Panc1 (cell line): Measurements from ENCODE around the gene HSBP1L1. TPM values are rescaled to one million over a fixed set of nuclear protein-coding genes. Genes with fewer than 3 reads are reported as not detected.

Experiments used
- ATAC-seq: fragments of 200-7000 bp; cut with Tn5 transposase; 2 replicates; pipeline ENCODE4 v1.9.1; 2020; ENCODE audit warnings: mild to moderate bottlenecking, moderate library complexity
- BruUV-seq: library from RNA; stranded (reverse); fragments of 400-500 nt; replicated peaks from 2 replicates; lab custom pipeline; 2021; lab: Mats Ljungman, UMichigan
- CTCF ChIA-PET: fragments of 300-600 bp; sonication (Branson Sonifier 250); formaldehyde crosslinking; loops from one replicate; lab custom pipeline; 2022; ENCODE audit warnings: antibody characterized with exemption; lab: Charles Lee
- POLR2A ChIA-PET: fragments of 300-600 bp; sonication (Branson Sonifier 250); formaldehyde crosslinking; loops from one replicate; lab custom pipeline; 2022; ENCODE audit warnings: antibody characterized with exemption; lab: Charles Lee
- DNase-seq: peaks from one replicate; pipeline ENCODE4 v3.0.0-alpha.2; 2010; ENCODE audit warnings: low read depth, low spot score
- H3K27ac ChIP-seq: 2 replicates; pipeline ENCODE4 v1.5.1; 2011; ENCODE audit warnings: mild to moderate bottlenecking, low read length, inconsistent platforms
- H3K27me3 ChIP-seq: fragments of 200-500 bp; sonication (Bioruptor generic); 2 replicates; pipeline ENCODE4 v1.6.0; 2014; ENCODE audit warnings: low read length, inconsistent platforms; ENCODE audit not compliant: control insufficient read depth, insufficient read depth
- H3K36me3 ChIP-seq: fragments of 200-500 bp; sonication (Bioruptor generic); 2 replicates; pipeline ENCODE4 v1.5.1; 2014; ENCODE audit warnings: inconsistent platforms, mild to moderate bottlenecking, low read length, moderate library complexity; ENCODE audit not compliant: control insufficient read depth, insufficient read depth
- H3K4me1 ChIP-seq: 2 replicates; pipeline ENCODE4 v1.5.1; 2011; ENCODE audit warnings: inconsistent platforms, mild to moderate bottlenecking, low read length, moderate library complexity; ENCODE audit not compliant: control insufficient read depth, insufficient read depth
- H3K4me3 ChIP-seq, 2 experiments: 2 replicates each; pipeline ENCODE4 v1.5.1; 2011 to 2012; ENCODE audit warnings: low read depth in 2 of 2, low read length in 2 of 2, mild to moderate bottlenecking in 2 of 2, inconsistent platforms in 1 of 2, moderate library complexity in 1 of 2
- H3K9me3 ChIP-seq: fragments of 200-500 bp; sonication (Bioruptor generic); 2 replicates; pipeline ENCODE4 v1.5.1; 2014; ENCODE audit warnings: low read depth, mild to moderate bottlenecking, inconsistent platforms, low read length, moderate library complexity; ENCODE audit not compliant: control insufficient read depth, insufficient read depth
- CTCF ChIP-seq: fragments of 450-650 bp; IDR thresholded peaks from 2 replicates; pipeline ENCODE4 v1.5.1; 2017; ENCODE audit warnings: mild to moderate bottlenecking
- POLR2AphosphoS5 ChIP-seq: IDR thresholded peaks from 2 replicates; pipeline ENCODE4 v1.6.1; 2012; ENCODE audit warnings: mild to moderate bottlenecking, low read depth, low read length, moderate library complexity
- SIN3A ChIP-seq: IDR thresholded peaks from 2 replicates; pipeline ENCODE4 v1.6.1; 2012; ENCODE audit warnings: low read depth, mild to moderate bottlenecking, low read length, moderate library complexity, borderline replicate concordance; ENCODE audit not compliant: insufficient read depth
- TCF7L2 ChIP-seq: IDR thresholded peaks from 2 replicates; pipeline ENCODE4 v1.6.1; 2011; ENCODE audit warnings: mild to moderate bottlenecking, low read depth, low read length, inconsistent platforms
- in situ Hi-C: cut with HindIII; loops from 2 replicates; pipeline ENCODE4 v1.10.0; 2016; ENCODE audit warnings: low sequenced_read_pairs, low pct_unique_long_range_greater_than_20kb
- intact Hi-C: fragments of 100-400 bp; cut with micrococcal nuclease; formaldehyde crosslinking; loops from one replicate; pipeline ENCODE4 v1.10.0; 2022; ENCODE audit not compliant: unreplicated experiment
- total RNA-seq: library from RNA; stranded (reverse); gene quantifications from one replicate; pipeline ENCODE4 v1.2.1, GENCODE V29; 2021; ENCODE audit not compliant: unreplicated experiment
- TF ChIP-seq, protein P1 (sequence below), 2 experiments: IDR thresholded peaks; 2 replicates each; pipeline ENCODE4 v1.6.1; 2011 to 2012; ENCODE audit warnings: low read depth in 2 of 2, control low read depth in 1 of 2, low read length in 1 of 2, mild to moderate bottlenecking in 1 of 2, moderate library complexity in 1 of 2; ENCODE audit not compliant: insufficient read depth in 1 of 2

Gene HSBP1L1
- total RNA-seq, 1 experiment from 2014 or later: 45.4 TPM

- H3K27ac ChIP-seq: peak within 1 kb of the TSS; percentile 96
- BruUV-seq: TSS peak; percentile 95
- peak within 1 kb of the TSS; percentile 68 to 87 for H3K4me3 ChIP-seq
- peaks cover 13% of the 10 kb centered on the region for H3K4me1 ChIP-seq
- peaks cover 10% of the 10 kb centered on the region for H3K36me3 ChIP-seq
- ChIA-PET POLR2A (interaction anchor here (0.6 to 0.7 kb wide), 4 partner anchors 20 to 146 kb away, joined by 3 to 11 read pairs (median 5); no protein-coding TSS in a partner anchor), CTCF (interaction anchor here (0.7 kb wide), 1 partner anchor 189 kb away, joined by 5 read pairs; no protein-coding TSS in a partner anchor)
- TF ChIP-seq, protein P1, sequence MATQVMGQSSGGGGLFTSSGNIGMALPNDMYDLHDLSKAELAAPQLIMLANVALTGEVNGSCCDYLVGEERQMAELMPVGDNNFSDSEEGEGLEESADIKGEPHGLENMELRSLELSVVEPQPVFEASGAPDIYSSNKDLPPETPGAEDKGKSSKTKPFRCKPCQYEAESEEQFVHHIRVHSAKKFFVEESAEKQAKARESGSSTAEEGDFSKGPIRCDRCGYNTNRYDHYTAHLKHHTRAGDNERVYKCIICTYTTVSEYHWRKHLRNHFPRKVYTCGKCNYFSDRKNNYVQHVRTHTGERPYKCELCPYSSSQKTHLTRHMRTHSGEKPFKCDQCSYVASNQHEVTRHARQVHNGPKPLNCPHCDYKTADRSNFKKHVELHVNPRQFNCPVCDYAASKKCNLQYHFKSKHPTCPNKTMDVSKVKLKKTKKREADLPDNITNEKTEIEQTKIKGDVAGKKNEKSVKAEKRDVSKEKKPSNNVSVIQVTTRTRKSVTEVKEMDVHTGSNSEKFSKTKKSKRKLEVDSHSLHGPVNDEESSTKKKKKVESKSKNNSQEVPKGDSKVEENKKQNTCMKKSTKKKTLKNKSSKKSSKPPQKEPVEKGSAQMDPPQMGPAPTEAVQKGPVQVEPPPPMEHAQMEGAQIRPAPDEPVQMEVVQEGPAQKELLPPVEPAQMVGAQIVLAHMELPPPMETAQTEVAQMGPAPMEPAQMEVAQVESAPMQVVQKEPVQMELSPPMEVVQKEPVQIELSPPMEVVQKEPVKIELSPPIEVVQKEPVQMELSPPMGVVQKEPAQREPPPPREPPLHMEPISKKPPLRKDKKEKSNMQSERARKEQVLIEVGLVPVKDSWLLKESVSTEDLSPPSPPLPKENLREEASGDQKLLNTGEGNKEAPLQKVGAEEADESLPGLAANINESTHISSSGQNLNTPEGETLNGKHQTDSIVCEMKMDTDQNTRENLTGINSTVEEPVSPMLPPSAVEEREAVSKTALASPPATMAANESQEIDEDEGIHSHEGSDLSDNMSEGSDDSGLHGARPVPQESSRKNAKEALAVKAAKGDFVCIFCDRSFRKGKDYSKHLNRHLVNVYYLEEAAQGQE (IDR thresholded peaks at IDR 0.05; ENCODE audit: insufficient read depth in 1 of 2, low read depth in 2 of 2, low read length in 1 of 2): no peak; a peak in 1 of 4 replicates
- TF ChIP-seq CTCF: no peak
- peak; percentile 99 for TF ChIP-seq POLR2AphosphoS5
- TF ChIP-seq SIN3A: peak; percentile 82; the same call in 1 of the 2 replicates
- TF ChIP-seq TCF7L2: no peak; the same call in 1 of the 2 replicates
- intact Hi-C loops: loop anchor here (5.0 kb wide), 1 partner anchor 39 kb away; no protein-coding TSS in a partner anchor
- in situ Hi-C loops: no loop called here
- DNase-seq: peak; percentile 52
- no peaks in the 10 kb centered on the region for H3K27me3 ChIP-seq
- H3K9me3 ChIP-seq: no peaks in the 10 kb centered on the region
- ATAC-seq: peak; percentile 99
These were observed 24.2 kb downstream of the HSBP1L1 start, which contains the start of gene TXNL4A for GRCh38 chr18:79988451-79989194. TXNL4A (minus strand) TSS chr18:79988563; CDS start chr18:79988392, 171 bp downstream.

GRCh38 chr18:79989195-79989497 lies 24.7 kb downstream of the HSBP1L1 start:
- no TSS peak for BruUV-seq
- Histone ChIP-seq H3K4me1 (peaks cover 13% of the 10 kb centered on the region), H3K9me3 (no peaks in the 10 kb centered on the region), H3K4me3 (peak overlapping the region; percentile 68 to 87), H3K27ac (peak overlapping the region; percentile 96), H3K36me3 (peaks cover 10% of the 10 kb centered on the region), H3K27me3 (no peaks in the 10 kb centered on the region)
- TF ChIP-seq POLR2AphosphoS5 (no peak), SIN3A (no peak), CTCF (no peak), TCF7L2 (no peak)
- TF ChIP-seq, protein P1 (IDR thresholded peaks at IDR 0.05; ENCODE audit: insufficient read depth in 1 of 2, low read depth in 2 of 2, low read length in 1 of 2): no peak
- ATAC-seq: no peak
- in situ Hi-C loops: no loop called here
- intact Hi-C loops: loop anchor here (5.0 kb wide), 1 partner anchor 38 kb away; no protein-coding TSS in a partner anchor
- ChIA-PET POLR2A (interaction anchor here (0.7 kb wide), 2 partner anchors 19 to 45 kb away, joined by 3 to 11 read pairs; no protein-coding TSS in a partner anchor), CTCF (interaction anchor here (0.7 kb wide), 1 partner anchor 189 kb away, joined by 5 read pairs; no protein-coding TSS in a partner anchor)
- DNase-seq: no peak
